Ishikawa (cell line): Measurements from ENCODE around the gene ABCA2.

Experiments
- CEBPB ChIP-seq: IDR thresholded peaks from 2 replicates; pipeline ENCODE4 v1.6.1; 2012
- CREB1 ChIP-seq: IDR thresholded peaks from 2 replicates; pipeline ENCODE4 v1.6.1; 2012; ENCODE audit warnings: low read depth
- EGR1 ChIP-seq: IDR thresholded peaks from 2 replicates; pipeline ENCODE4 v1.6.1; 2012
- EP300 ChIP-seq: IDR thresholded peaks from 2 replicates; pipeline ENCODE4 v1.6.1; 2012; ENCODE audit warnings: borderline replicate concordance
- FOXM1 ChIP-seq: IDR thresholded peaks from 2 replicates; pipeline ENCODE4 v1.6.1; 2012; ENCODE audit warnings: low read depth, borderline replicate concordance
- NFIC ChIP-seq: IDR thresholded peaks from 2 replicates; pipeline ENCODE4 v1.6.1; 2012
- RAD21 ChIP-seq: IDR thresholded peaks from 2 replicates; pipeline ENCODE4 v1.6.1; 2012; ENCODE audit warnings: low read depth
- TAF1 ChIP-seq: IDR thresholded peaks from 2 replicates; pipeline ENCODE4 v1.6.1; 2012; ENCODE audit warnings: low read depth, mild to moderate bottlenecking
- TCF12 ChIP-seq: IDR thresholded peaks from 2 replicates; pipeline ENCODE4 v1.6.1; 2012; ENCODE audit warnings: low read depth
- TEAD4 ChIP-seq: IDR thresholded peaks from 2 replicates; pipeline ENCODE4 v1.6.1; 2012
- YY1 ChIP-seq: IDR thresholded peaks from 2 replicates; pipeline ENCODE4 v1.6.1; 2012; ENCODE audit warnings: low read depth
- ZBTB7A ChIP-seq: IDR thresholded peaks from 2 replicates; pipeline ENCODE4 v1.6.1; 2012; ENCODE audit warnings: low read depth
- TF ChIP-seq, protein P1 (sequence below): IDR thresholded peaks from 2 replicates; pipeline ENCODE4 v1.6.1; 2012
- TF ChIP-seq, protein P2 (sequence below): IDR thresholded peaks from 2 replicates; pipeline ENCODE4 v1.6.1; 2012; ENCODE audit warnings: low read depth, mild to moderate bottlenecking
- TF ChIP-seq, protein P3 (sequence below): IDR thresholded peaks from 2 replicates; pipeline ENCODE4 v1.6.1; 2012

Gene ABCA2

DNA sequence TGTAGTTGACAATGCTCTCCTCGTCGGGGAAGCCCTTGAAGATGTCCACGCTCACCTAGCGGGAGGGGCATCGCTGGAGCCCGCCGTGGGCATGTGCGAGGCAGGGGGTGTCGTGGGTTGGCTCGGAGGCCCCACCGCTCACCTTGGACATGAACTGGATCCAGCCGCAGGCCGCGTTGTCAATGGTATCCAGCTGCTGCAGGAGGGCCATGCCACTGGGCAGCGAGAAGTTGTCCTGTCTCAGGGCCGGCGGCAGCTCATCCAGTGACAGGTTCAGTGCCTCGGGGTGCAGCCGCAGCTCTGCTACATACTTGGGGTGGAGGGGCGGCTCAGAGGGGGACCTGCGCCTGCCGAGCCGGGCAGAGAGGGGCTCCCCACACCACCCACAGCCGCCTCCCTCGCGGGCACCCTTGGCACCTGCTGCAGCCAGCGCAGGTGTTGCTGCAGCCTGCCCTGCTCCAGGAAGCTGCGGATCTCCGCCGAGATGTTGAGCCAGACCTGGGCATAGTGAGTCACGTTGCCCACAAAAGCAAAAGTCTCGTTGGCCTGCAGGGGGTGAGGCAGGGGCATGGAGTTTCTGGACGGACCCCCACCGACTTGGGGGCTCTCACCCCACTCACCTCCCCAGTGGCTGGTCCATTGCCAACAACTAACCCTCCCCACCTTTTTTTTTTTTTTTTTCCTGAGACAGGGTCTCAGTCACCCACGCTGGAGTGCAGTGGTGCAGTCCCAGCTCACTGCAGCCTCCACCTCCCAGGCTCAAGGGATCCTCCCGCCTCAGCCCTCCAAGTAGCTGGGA lies 9.1 kb downstream of the ABCA2 start:
- TF ChIP-seq, protein P1, sequence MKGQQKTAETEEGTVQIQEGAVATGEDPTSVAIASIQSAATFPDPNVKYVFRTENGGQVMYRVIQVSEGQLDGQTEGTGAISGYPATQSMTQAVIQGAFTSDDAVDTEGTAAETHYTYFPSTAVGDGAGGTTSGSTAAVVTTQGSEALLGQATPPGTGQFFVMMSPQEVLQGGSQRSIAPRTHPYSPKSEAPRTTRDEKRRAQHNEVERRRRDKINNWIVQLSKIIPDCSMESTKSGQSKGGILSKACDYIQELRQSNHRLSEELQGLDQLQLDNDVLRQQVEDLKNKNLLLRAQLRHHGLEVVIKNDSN, result no peak
- TF ChIP-seq ZBTB7A (no peak), RAD21 (no peak), TAF1 (no peak), YY1 (no peak), EP300 (no peak), CREB1 (no peak), CEBPB (no peak), EGR1 (no peak), FOXM1 (no peak), TEAD4 (no peak), NFIC (no peak), TCF12 (no peak)
- TF ChIP-seq, protein P2, sequence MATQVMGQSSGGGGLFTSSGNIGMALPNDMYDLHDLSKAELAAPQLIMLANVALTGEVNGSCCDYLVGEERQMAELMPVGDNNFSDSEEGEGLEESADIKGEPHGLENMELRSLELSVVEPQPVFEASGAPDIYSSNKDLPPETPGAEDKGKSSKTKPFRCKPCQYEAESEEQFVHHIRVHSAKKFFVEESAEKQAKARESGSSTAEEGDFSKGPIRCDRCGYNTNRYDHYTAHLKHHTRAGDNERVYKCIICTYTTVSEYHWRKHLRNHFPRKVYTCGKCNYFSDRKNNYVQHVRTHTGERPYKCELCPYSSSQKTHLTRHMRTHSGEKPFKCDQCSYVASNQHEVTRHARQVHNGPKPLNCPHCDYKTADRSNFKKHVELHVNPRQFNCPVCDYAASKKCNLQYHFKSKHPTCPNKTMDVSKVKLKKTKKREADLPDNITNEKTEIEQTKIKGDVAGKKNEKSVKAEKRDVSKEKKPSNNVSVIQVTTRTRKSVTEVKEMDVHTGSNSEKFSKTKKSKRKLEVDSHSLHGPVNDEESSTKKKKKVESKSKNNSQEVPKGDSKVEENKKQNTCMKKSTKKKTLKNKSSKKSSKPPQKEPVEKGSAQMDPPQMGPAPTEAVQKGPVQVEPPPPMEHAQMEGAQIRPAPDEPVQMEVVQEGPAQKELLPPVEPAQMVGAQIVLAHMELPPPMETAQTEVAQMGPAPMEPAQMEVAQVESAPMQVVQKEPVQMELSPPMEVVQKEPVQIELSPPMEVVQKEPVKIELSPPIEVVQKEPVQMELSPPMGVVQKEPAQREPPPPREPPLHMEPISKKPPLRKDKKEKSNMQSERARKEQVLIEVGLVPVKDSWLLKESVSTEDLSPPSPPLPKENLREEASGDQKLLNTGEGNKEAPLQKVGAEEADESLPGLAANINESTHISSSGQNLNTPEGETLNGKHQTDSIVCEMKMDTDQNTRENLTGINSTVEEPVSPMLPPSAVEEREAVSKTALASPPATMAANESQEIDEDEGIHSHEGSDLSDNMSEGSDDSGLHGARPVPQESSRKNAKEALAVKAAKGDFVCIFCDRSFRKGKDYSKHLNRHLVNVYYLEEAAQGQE, result no peak
- TF ChIP-seq, protein P3, sequence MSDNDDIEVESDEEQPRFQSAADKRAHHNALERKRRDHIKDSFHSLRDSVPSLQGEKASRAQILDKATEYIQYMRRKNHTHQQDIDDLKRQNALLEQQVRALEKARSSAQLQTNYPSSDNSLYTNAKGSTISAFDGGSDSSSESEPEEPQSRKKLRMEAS, result no peak

DNA sequence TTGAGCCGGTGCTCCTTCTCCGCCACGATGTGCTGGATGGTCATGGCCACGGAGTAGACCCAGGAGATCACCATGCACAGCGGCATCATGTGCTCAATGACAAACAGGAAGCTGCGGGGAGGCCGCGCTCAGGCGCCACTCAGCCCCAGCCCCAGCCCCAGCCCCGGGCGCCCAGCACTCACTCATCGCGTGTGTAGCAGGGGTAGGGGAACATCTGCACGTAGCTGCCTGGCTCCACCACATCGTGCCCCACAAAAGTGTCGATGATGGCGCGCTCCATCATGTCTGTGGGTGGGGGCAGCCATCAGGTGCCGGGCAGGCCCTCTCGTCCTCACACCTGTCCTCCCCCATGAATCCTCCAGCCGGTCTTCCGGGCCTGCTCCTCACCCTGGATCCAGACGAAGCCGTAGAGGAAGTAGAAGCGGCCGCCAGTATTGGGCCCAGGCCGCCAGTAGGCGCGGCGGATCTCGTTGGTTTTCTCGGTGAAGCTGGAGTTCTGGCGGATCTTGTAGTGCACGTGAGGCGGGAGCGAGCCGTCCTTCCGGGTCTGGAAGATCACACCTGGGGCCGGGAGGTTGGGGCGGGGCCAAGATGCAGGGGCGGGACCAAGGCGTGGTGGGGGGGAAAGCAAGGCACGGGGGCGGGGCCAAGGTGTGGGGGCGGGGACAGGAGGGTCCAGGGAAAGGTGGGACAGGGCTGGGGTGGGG lies 10.1 kb downstream of the ABCA2 start:
- TF ChIP-seq TAF1 (no peak), TCF12 (no peak), EGR1 (no peak), CEBPB (no peak), CREB1 (no peak)

DNA sequence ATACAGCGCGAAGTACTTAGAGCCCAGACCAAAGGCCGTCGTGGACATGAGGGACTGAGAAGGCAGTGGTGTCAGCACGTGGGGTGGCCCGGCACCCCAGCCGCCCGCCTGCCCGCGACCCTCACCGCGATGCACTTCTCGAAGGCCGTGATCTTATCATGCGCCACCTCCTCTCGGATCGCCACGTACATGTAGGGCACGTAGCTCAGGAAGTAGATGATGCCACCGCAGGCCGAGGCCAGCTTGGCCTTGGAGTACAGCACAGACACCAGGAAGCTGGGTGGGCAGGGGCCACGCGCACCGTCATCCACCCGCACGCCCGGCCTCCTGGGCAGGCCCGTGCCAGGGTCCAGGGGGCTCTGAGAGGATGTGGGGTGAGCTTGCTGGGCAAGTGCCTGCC lies 11.0 kb downstream of the ABCA2 start:
- TF ChIP-seq, protein P3, result no peak
- TF ChIP-seq CEBPB (no peak), EGR1 (no peak), EP300 (no peak), FOXM1 (no peak), YY1 (no peak), CREB1 (no peak), TCF12 (no peak), NFIC (no peak), ZBTB7A (no peak), TEAD4 (no peak), TAF1 (no peak)
- TF ChIP-seq, protein P1, result no peak

DNA sequence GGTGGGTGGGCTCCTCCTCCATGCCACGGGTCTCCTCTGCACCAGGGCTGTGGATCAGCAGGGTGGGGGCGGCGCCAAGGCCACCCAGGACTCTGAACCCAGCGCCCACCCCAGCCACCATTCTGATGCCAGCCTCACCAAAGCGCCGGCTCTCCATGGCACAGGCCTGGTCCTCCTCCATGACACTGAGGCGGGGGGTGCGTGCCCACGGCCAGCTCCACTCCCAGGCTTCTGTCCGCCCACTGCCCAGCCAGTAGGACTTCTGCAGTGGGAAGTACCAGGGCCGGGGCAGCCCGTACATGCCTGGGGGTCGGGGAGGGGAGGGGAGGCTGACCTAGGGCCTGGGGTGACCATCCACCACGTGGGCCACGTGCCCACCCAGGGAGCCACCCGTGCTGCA lies 11.6 kb downstream of the ABCA2 start:
- TF ChIP-seq, protein P3, result no peak
- TF ChIP-seq, protein P2, result no peak
- TF ChIP-seq NFIC (no peak), EGR1 (no peak)

DNA sequence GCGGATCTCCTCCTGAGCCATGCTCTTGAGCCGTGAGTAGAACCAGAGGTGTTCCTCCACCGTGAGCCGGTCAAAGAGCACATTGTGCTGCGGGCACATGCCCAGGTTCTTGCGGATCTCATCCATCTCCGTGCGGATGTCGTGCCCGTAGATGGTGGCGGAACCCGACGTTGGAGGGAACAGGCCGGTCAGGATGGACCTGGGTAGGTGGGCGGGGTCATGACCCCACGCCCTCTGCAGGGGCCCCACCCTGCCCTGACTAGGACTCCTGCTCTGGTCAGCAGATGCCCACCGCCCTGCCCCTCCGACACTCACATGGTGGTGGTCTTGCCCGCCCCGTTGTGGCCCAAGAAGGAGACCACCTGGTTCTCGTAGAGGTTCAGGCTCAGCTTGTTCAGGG lies 12.1 kb downstream of the ABCA2 start:
- TF ChIP-seq EGR1 (no peak), FOXM1 (no peak), NFIC (no peak), TEAD4 (no peak), EP300 (no peak), CREB1 (no peak), CEBPB (no peak), YY1 (no peak), RAD21 (no peak), TCF12 (no peak)
- TF ChIP-seq, protein P2, result no peak
- TF ChIP-seq, protein P3, result no peak
